ENCODE data around the gene WASF3.
"Not testable (repeated sequence)": the region's sequence is repeated elsewhere in the genome, so short reads cannot be mapped to it uniquely, and the experiment has no call there.

WASF3 gene

GRCh38 chr13:26636073-26636472 is 78.6 kb downstream of the WASF3 start:
- not testable (repeated sequence) for DNase-seq

- no peak for DNase-seq
Measured at GRCh38 chr13:26646603-26647002, 89.1 kb downstream of the WASF3 start.

DNA sequence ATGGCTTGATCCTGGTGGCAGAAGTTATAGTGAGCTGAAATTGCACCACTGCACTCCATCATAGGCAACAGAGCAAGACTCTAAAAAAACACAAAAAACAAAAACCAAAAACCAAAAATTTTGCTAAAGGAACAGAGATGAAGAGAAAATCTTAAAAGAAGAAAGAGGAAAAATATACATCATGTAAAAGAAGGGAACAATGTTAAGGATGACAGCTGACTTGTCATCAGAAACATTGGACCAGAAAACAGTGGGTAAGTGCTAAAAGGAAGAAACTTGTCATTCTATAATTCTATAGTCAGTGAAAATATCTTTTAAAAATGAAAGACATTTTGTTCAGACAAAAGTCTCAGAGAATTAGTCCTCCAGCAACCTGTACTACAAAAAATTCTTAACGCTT is 93.8 kb downstream of the WASF3 start:
- no peak for DNase-seq

GRCh38 chr13:26653310-26653709 is 95.8 kb downstream of the WASF3 start:
- DNase-seq, result no peak

DNA sequence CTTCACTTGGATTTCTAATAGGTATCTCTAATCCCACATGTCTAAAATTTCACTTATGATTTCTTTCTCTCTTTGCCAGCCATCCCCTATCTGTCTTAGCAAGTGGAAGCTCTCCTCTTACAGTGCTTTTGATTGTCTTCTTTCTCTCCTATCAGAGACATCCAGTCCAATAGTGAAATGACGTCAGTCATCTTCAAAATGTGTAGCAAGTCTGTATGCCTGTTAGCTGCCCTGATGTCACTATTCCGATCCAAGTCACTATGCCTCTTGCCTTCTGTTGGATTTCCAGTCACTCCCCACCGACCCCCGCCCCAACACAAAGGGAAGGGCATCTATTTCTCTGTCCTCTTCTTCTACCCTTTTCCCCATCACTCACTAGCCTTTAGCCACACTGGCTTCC is 96.4 kb downstream of the WASF3 start:
- no peak for DNase-seq

GRCh38 chr13:26656919-26657318 is 99.4 kb downstream of the WASF3 start:
- no peak for DNase-seq

- DNase-seq, result no peak
Measured at GRCh38 chr13:26658448-26659385, 101.2 kb downstream of the WASF3 start.

- DNase-seq, result no peak
Measured at GRCh38 chr13:26660185-26660584, 102.7 kb downstream of the WASF3 start.

GRCh38 chr13:26660766-26661165 is 103.3 kb downstream of the WASF3 start:
- no peak for DNase-seq

DNA sequence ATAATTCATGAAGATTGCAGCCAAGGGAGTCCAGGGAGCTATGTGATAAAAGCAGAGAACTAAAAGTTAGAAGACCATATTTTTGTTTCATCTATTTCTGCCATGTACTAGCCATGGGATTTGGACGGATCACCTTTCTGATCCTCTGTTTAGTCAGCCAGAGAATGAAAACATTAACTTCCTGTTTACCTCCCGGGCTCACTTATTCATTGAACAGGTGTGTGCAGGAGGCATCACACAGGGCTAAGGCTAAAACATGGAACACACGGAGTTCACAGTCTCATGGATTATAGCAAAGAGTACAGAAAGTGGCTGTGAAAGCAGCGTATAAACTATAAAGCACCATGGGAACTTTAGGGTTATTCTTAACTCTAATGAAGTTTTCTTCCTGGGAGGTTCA is 106.3 kb downstream of the WASF3 start:
- DNase-seq, result no peak

DNA sequence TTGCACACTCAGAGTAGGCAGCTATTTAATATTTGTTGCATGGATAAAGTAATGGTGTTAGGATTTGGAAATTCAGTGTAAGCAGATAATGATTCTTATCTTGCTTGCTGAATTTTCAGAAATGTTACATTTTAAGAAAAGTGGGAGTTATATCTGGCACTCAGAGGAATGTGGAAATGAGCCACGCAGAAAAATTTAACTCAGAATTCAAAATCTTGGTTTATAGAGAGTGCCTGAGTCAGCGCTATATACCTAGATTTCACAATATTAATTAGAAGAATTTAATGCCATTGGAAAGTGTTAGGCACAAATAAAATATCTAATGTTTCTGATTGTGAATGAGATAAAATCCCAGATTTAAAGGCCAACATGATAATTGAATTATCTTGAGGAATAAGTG is 106.8 kb downstream of the WASF3 start:
- no peak for DNase-seq

DNA sequence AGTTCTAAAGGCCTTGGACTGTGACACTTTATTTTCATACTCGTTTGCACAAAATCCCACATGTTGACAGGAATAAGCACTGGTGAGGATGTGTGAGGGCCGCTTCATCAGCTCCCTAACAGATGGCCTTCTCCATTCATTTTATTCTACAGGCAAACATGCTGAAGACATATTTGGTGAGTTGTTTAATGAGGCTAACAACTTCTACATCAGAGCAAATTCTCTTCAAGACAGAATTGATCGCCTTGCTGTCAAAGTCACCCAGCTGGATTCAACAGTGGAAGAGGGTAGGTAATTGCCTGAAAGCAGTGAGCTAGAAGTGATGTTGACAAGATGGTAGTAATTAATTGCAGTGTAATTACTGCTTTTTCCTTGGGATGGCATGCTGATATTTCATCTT is 107.4 kb downstream of the WASF3 start:
- no peak for DNase-seq

DNA sequence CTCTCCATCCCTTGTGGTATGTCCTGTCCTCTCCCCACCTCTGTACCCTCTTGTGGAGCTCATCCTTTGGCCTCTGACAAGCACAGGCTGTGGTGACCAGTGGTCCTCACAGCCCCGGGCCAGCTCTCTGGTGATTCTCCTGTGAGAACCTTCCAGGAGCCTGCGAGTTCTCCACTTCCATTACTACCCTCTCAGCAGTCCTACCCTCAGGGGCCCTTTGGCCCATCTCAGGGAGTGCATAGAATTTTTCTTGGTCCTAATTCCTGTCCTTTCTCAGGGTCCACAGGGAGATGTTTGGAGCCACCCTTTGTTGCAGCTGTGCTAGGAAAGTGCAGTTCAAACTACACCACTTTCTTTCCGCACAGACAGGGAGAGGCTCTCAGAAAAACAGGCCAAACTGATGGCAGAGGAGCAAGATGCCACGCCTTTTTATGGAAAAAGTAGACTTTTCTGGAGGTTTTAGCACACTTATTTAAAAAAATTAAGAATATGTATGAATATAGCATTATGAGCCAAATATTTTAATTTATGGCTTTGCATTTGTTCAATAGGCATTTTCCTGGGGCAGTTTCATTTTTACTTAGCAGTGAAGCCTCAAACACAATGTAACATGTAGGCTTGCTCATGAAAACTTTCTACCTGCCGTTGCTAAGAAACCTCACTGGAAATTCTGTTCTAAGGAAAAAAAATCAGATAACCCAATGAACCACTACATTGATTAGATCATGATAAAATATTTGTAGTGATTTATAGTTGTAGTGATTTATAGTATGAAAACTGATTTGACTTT is 111.1 kb downstream of the WASF3 start:
- DNase-seq, result no peak

DNA sequence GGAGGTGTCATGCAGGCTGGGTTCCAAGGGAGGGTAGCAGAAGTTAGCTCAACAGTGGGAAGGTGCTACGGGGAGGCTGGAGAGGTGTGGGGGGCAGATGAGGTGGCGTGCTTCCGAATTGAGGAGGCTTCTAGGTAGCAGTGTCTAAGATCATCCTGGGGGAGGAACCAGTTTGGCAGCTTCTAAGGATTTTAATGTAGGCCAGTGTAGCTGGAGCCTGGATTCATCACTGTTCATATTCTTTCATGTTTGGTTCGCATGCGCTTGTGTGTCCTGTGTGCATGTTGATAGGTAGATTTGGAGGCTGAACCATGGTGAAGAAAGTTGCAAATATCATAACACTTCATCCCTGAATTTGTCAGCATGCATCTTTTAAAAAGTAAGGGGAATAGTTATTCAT is 116.4 kb downstream of the WASF3 start:
- DNase-seq, result no peak

DNA sequence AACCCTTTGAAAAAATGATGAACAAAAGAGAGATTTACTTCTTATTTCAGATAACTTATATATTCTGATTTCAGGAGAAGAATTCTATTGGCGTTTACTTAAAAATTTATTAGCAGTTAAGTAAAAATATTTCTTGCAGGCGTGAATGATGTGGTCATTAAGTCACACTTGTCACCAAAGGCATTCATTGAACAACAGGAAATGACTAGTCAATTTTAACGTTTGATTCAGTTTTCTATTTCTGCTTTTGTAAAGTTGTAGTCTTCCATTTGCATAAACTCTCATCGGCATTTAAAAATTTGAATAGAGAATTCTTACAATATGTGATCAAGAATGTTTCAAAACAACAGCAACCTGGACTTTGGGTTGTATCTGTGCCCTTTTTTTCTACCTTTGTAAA is 119.7 kb downstream of the WASF3 start:
- DNase-seq, result no peak

GRCh38 chr13:26678330-26678729 is 120.8 kb downstream of the WASF3 start:
- no peak for DNase-seq

GRCh38 chr13:26678796-26679195 is 121.3 kb downstream of the WASF3 start:
- DNase-seq, result no peak

- no peak for DNase-seq
Measured at GRCh38 chr13:26679411-26680122, 122.1 kb downstream of the WASF3 start.

DNA sequence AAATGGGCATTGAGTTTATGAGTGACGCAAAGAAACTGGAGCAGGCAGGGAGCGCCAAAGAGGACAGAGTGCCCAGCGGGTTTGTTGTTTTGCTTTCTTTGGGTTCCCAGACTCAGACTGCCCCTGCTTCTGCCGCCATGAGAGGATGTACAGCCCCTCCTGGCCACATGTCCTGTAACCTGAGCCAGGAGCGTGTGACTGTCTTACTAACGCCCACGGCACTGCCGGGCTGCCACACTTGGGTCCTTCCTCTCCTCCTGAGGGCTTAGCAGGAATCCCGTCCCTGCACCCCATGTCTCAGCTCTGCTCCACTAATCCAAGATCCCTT is 122.6 kb downstream of the WASF3 start:
- no peak for DNase-seq

DNA sequence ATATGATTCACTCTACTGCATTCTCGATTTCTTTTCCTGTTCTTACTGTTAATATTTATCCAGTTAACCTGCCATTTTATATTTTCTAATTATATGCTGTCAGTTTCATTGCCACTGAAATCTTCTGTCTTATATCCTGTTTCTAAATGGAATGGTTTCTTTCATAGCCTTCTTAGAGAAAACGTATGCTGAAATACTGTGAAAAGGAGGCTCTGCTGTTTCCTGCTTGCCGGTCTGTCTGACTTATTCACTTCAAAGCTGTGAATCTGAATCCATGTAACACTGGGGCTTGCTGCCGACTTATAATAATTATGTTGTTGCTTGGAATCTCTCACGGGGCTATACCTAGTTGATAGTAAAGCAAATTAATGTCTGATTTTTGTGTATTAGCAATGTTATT is 123.1 kb downstream of the WASF3 start:
- no peak for DNase-seq

DNA sequence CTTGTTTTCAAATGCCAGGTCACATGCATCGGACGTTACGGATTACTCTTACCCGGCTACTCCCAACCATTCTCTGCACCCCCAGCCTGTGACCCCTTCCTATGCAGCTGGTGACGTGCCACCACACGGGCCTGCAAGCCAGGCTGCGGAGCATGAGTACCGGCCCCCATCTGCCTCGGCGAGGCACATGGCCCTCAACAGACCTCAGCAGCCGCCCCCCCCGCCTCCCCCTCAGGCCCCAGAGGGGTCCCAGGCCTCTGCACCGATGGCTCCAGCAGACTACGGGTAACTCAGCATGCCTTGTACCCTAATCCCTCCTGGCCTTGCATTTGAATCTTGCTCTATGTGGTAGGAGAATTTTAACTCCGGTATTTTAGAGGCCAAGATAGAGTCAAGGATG is 123.6 kb downstream of the WASF3 start:
- no peak for DNase-seq

GRCh38 chr13:26682606-26683005 is 125.1 kb downstream of the WASF3 start:
- DNase-seq, result no peak

DNA sequence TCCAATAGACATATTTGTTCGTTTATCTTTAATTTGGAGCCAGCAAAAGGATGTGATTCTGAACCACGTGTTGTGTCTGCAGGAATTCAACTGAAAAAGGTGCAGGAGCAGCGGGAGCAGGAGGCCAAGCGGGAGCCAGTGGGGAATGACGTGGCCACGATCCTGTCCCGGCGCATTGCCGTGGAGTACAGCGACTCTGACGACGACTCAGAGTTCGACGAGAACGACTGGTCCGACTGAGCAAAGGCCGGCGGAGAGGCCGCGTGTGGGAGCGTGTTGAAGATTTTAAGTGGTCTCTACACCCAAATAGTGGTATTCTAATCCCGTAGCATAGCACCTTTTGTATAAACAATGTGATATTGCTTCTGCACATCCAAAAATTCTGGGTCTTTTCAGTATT is 128.1 kb downstream of the WASF3 start:
- no peak for DNase-seq

DNA sequence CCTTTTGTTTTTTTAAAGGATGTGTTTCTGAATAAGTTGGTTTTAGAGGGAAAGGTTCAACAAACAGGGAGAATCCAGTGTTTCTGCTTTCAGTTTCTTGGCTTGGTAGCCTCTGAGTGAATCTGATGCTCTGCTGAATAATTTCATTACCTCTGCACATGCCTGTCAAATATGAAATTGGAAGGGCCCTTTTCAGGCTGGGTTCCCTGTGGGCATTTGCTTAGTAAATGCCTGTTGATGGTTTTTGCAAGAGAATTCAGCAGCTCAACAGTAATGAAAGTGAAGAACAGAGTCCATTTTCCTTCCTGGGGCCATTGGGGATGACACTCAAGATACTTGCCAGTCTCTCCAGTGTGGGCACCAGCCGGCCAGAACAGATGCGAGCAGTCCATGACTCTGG is 128.8 kb downstream of the WASF3 start:
- no peak for DNase-seq

All from CD4-positive, alpha-beta T cell treated with Interleukin-4 for 1 hour (primary cell).